Renal cortical epithelial cell (primary cell): ENCODE measurements around the gene SEC11A. TPM values are rescaled to one million over a fixed set of nuclear protein-coding genes. Genes with fewer than 3 reads are reported as not detected.
"Not testable (repeated sequence)": the region's sequence is repeated elsewhere in the genome, so short reads cannot be mapped to it uniquely, and the experiment has no call there.

Experiments
- DNase-seq: peaks from one replicate; pipeline ENCODE4 v3.0.0-alpha.2; 2011; ENCODE audit warnings: low read depth
- total RNA-seq: library from RNA; depleted of rRNA; stranded (reverse); fragments of >200 nt; gene quantifications from 2 replicates; pipeline ENCODE4 v1.2.3, GENCODE V29; 2014

SEC11A gene
- total RNA-seq, 1 donor from 2014 or later = 291 TPM

GRCh38 chr15:84737005-84737404, 21.1 kb upstream of the SEC11A start:
- no peak for DNase-seq

GRCh38 chr15:84736375-84736774, 20.4 kb upstream of the SEC11A start:
- no peak for DNase-seq

- peak; percentile 51 for DNase-seq
Observed at GRCh38 chr15:84735480-84736061, 19.6 kb upstream of the SEC11A start.

GRCh38 chr15:84734794-84735479, 19.0 kb upstream of the SEC11A start:
- peak; percentile 92 for DNase-seq

- peak; percentile 79 for DNase-seq
Observed at GRCh38 chr15:84731774-84732173, 15.8 kb upstream of the SEC11A start.

GRCh38 chr15:84727429-84727828, 11.5 kb upstream of the SEC11A start:
- DNase-seq = no peak

- no peak for DNase-seq
Observed at GRCh38 chr15:84725001-84725491, 9.1 kb upstream of the SEC11A start.

- DNase-seq = no peak
Observed at GRCh38 chr15:84722628-84723027, 6.7 kb upstream of the SEC11A start.

GRCh38 chr15:84721371-84721770, 5.4 kb upstream of the SEC11A start:
- no peak for DNase-seq

GRCh38 chr15:84715441-84716035, 401 bp downstream of the SEC11A start:
- no peak for DNase-seq

- no peak for DNase-seq
Observed at GRCh38 chr15:84714821-84715220, 1.1 kb downstream of the SEC11A start.

- no peak for DNase-seq
Observed at GRCh38 chr15:84714372-84714771, 1.6 kb downstream of the SEC11A start.

GRCh38 chr15:84703808-84704207, 12.1 kb downstream of the SEC11A start:
- no peak for DNase-seq

GRCh38 chr15:84702961-84703482, 12.9 kb downstream of the SEC11A start:
- DNase-seq = peak; percentile 45

GRCh38 chr15:84699538-84700191, 16.3 kb downstream of the SEC11A start:
- peak; percentile 32 for DNase-seq

- DNase-seq = no peak
Observed at GRCh38 chr15:84697236-84697990, 18.5 kb downstream of the SEC11A start.

- no peak for DNase-seq
Observed at GRCh38 chr15:84696757-84697156, 19.2 kb downstream of the SEC11A start.

GRCh38 chr15:84690342-84690741, 25.6 kb downstream of the SEC11A start:
- no peak for DNase-seq

- DNase-seq = no peak
Observed at GRCh38 chr15:84689858-84690257, 26.1 kb downstream of the SEC11A start.

- DNase-seq = not testable (repeated sequence)
Observed at GRCh38 chr15:84686446-84686845, 29.5 kb downstream of the SEC11A start.

GRCh38 chr15:84685304-84685703, 30.6 kb downstream of the SEC11A start:
- peak; percentile 56 for DNase-seq

GRCh38 chr15:84684092-84684491, 31.8 kb downstream of the SEC11A start:
- peak; percentile 79 for DNase-seq
